ENCODE measurements around the gene ATP1A4.

Gene ATP1A4

DNA sequence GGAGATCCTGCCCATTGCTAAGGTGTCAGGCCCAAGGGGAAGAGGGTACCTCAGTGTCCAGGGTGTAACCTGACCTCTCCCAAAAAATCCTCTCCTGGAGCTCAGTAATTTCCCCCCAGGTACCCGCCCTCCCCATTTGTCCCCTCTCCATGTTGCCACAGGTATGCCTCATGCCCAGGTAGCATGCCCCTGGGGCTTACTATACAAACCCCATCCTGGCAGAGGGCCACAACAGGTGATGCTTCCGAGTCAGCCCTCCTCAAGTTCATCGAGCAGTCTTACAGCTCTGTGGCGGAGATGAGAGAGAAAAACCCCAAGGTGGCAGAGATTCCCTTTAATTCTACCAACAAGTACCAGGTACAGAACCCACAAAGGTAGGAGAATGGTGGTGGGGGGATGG, 15.7 kb downstream of the ATP1A4 start:
- Histone ChIP-seq H3K4me2 (ENCODE audit: insufficient read depth, low read length) (no peak overlapping the region), H3K9ac (ENCODE audit: low read depth, low read length) (no peak overlapping the region), H3K36me3 (ENCODE audit: insufficient read depth, low read length) (no peaks in the 10 kb centered on the region), H2AFZ (ENCODE audit: low read depth, low read length) (no peak overlapping the region), H3K27me3 (ENCODE audit: insufficient read depth, low read length, poor library complexity) (peaks cover 22% of the 10 kb centered on the region), H3K27ac (ENCODE audit: low read length) (no peak overlapping the region), H4K20me1 (ENCODE audit: insufficient read depth, low read length) (no peaks in the 10 kb centered on the region), H3K79me2 (ENCODE audit: insufficient read depth, low read length) (no peaks in the 10 kb centered on the region), H3K4me3 (ENCODE audit: low read depth in 1 of 2, low read length in 2 of 2) (no peak overlapping the region), H3K4me1 (ENCODE audit: insufficient read depth, low read length) (no peaks in the 10 kb centered on the region), H3K9me3 (ENCODE audit: insufficient read depth, low read length, severe bottlenecking) (no peaks in the 10 kb centered on the region)
- ATAC-seq (ENCODE audit: insufficient read depth, low read depth), result no peak
- TF ChIP-seq, protein P1, sequence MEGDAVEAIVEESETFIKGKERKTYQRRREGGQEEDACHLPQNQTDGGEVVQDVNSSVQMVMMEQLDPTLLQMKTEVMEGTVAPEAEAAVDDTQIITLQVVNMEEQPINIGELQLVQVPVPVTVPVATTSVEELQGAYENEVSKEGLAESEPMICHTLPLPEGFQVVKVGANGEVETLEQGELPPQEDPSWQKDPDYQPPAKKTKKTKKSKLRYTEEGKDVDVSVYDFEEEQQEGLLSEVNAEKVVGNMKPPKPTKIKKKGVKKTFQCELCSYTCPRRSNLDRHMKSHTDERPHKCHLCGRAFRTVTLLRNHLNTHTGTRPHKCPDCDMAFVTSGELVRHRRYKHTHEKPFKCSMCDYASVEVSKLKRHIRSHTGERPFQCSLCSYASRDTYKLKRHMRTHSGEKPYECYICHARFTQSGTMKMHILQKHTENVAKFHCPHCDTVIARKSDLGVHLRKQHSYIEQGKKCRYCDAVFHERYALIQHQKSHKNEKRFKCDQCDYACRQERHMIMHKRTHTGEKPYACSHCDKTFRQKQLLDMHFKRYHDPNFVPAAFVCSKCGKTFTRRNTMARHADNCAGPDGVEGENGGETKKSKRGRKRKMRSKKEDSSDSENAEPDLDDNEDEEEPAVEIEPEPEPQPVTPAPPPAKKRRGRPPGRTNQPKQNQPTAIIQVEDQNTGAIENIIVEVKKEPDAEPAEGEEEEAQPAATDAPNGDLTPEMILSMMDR (IDR thresholded peaks at IDR 0.05; ENCODE audit: borderline replicate concordance, extremely low read depth, low read length, poor library complexity, severe bottlenecking), result no peak
- TF ChIP-seq EZH2 (IDR thresholded peaks at IDR 0.05; ENCODE audit: borderline replicate concordance, low read depth, low read length, severe bottlenecking), result no peak
- no peak for DNase-seq

DNA sequence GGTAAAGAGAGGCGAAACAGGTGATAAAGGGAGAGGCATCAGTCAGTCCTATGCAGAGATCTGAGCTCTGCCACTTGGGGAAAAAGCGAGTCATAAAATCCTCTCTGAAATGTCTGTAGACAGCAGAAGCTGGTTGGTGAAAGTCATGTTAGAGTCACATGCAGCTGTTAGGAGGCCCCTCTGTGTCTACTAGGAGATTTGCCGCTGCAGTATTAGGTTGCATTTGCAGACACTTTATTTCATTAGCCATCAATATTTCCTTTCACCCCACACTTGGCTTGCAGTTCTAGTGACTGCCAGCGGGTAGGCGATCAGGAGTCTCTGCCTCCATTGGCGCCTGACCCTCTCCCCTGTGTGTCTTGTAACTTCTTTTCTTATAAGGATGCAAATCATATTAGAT, 16.2 kb downstream of the ATP1A4 start:
- ATAC-seq (ENCODE audit: insufficient read depth, low read depth) (no peak), DNase-seq (no peak)
- TF ChIP-seq, protein P1 (IDR thresholded peaks at IDR 0.05; ENCODE audit: borderline replicate concordance, extremely low read depth, low read length, poor library complexity, severe bottlenecking), result no peak
- TF ChIP-seq EZH2 (IDR thresholded peaks at IDR 0.05; ENCODE audit: borderline replicate concordance, low read depth, low read length, severe bottlenecking), result no peak
- Histone ChIP-seq H2AFZ (ENCODE audit: low read depth, low read length) (no peak overlapping the region), H3K9ac (ENCODE audit: low read depth, low read length) (no peak overlapping the region), H3K4me1 (ENCODE audit: insufficient read depth, low read length) (no peaks in the 10 kb centered on the region), H3K27ac (ENCODE audit: low read length) (no peak overlapping the region), H3K79me2 (ENCODE audit: insufficient read depth, low read length) (no peaks in the 10 kb centered on the region), H3K9me3 (ENCODE audit: insufficient read depth, low read length, severe bottlenecking) (no peaks in the 10 kb centered on the region), H3K36me3 (ENCODE audit: insufficient read depth, low read length) (no peaks in the 10 kb centered on the region), H4K20me1 (ENCODE audit: insufficient read depth, low read length) (no peaks in the 10 kb centered on the region), H3K27me3 (ENCODE audit: insufficient read depth, low read length, poor library complexity) (peaks cover 20% of the 10 kb centered on the region), H3K4me2 (ENCODE audit: insufficient read depth, low read length) (no peak overlapping the region), H3K4me3 (ENCODE audit: low read depth in 1 of 2, low read length in 2 of 2) (no peak overlapping the region)

DNA sequence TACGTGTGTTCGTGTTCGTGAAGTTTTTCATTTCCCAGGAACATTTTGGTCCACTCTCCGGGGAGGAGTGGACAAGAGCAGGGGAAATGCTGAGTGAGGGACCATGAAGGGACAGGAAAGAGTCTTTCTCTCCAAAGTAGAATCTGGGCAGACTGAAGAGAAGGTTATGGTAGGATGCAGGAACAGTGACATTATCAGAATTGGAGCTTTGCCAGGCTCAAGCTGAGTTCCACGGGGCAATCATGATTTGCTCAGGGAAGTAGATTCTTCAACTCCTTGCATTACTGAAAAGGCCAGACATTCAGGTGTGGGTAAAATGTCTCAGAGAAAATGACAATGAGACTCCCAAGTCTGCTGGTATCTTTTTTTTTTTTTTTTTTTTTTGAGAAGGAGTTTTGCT, 16.6 kb downstream of the ATP1A4 start:
- Histone ChIP-seq H3K4me3 (ENCODE audit: low read depth in 1 of 2, low read length in 2 of 2) (no peak overlapping the region), H3K36me3 (ENCODE audit: insufficient read depth, low read length) (no peaks in the 10 kb centered on the region), H3K27me3 (ENCODE audit: insufficient read depth, low read length, poor library complexity) (peaks cover 22% of the 10 kb centered on the region), H3K79me2 (ENCODE audit: insufficient read depth, low read length) (no peaks in the 10 kb centered on the region), H2AFZ (ENCODE audit: low read depth, low read length) (no peak overlapping the region), H3K4me1 (ENCODE audit: insufficient read depth, low read length) (no peaks in the 10 kb centered on the region), H4K20me1 (ENCODE audit: insufficient read depth, low read length) (no peaks in the 10 kb centered on the region), H3K9ac (ENCODE audit: low read depth, low read length) (no peak overlapping the region), H3K9me3 (ENCODE audit: insufficient read depth, low read length, severe bottlenecking) (no peaks in the 10 kb centered on the region), H3K4me2 (ENCODE audit: insufficient read depth, low read length) (no peak overlapping the region), H3K27ac (ENCODE audit: low read length) (no peak overlapping the region)
- TF ChIP-seq EZH2 (IDR thresholded peaks at IDR 0.05; ENCODE audit: borderline replicate concordance, low read depth, low read length, severe bottlenecking), result no peak
- TF ChIP-seq, protein P1 (IDR thresholded peaks at IDR 0.05; ENCODE audit: borderline replicate concordance, extremely low read depth, low read length, poor library complexity, severe bottlenecking), result no peak
- ATAC-seq (ENCODE audit: insufficient read depth, low read depth) (no peak), DNase-seq (no peak)

Data from DND-41 (cell line).